ENCODE data around the gene PUDP.

DNA sequence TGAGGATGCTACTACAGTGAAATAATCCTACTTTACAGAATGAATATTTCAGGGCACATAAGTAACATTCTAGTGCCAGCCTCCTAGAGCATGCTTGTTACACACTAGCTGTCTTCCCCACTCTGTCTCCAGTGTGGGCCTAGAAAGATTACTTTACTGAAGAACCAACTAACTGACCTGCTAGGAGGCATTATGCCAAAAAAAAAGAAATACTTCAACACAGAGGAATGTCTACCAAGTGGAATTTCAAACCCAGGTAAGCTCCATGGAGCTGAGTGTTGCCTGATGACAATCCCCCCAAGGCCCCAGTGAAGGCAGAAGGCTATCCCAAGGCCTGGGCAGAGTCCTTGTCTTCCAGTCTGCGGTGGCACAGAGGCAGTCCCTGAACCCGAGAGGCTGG is 41.3 kb downstream of the PUDP start:
- TF ChIP-seq, protein P1, sequence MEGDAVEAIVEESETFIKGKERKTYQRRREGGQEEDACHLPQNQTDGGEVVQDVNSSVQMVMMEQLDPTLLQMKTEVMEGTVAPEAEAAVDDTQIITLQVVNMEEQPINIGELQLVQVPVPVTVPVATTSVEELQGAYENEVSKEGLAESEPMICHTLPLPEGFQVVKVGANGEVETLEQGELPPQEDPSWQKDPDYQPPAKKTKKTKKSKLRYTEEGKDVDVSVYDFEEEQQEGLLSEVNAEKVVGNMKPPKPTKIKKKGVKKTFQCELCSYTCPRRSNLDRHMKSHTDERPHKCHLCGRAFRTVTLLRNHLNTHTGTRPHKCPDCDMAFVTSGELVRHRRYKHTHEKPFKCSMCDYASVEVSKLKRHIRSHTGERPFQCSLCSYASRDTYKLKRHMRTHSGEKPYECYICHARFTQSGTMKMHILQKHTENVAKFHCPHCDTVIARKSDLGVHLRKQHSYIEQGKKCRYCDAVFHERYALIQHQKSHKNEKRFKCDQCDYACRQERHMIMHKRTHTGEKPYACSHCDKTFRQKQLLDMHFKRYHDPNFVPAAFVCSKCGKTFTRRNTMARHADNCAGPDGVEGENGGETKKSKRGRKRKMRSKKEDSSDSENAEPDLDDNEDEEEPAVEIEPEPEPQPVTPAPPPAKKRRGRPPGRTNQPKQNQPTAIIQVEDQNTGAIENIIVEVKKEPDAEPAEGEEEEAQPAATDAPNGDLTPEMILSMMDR (IDR thresholded peaks at IDR 0.05; ENCODE audit: low read depth, low read length, missing input control), result no peak
- TF ChIP-seq SP1 (IDR thresholded peaks at IDR 0.05) (no peak), GABPA (IDR thresholded peaks at IDR 0.05 in 1 of 2, conservative IDR thresholded peaks at IDR 0.05 in 1 of 2) (no peak), EGR1 (IDR thresholded peaks at IDR 0.05; ENCODE audit: low read depth in 2 of 2) (no peak), JUND (IDR thresholded peaks at IDR 0.05) (no peak), RAD21 (IDR thresholded peaks at IDR 0.05) (no peak), YY1 (IDR thresholded peaks at IDR 0.05) (no peak)
- TF ChIP-seq, protein P2, sequence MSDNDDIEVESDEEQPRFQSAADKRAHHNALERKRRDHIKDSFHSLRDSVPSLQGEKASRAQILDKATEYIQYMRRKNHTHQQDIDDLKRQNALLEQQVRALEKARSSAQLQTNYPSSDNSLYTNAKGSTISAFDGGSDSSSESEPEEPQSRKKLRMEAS (IDR thresholded peaks at IDR 0.05), result no peak
- TF ChIP-seq, protein P3, sequence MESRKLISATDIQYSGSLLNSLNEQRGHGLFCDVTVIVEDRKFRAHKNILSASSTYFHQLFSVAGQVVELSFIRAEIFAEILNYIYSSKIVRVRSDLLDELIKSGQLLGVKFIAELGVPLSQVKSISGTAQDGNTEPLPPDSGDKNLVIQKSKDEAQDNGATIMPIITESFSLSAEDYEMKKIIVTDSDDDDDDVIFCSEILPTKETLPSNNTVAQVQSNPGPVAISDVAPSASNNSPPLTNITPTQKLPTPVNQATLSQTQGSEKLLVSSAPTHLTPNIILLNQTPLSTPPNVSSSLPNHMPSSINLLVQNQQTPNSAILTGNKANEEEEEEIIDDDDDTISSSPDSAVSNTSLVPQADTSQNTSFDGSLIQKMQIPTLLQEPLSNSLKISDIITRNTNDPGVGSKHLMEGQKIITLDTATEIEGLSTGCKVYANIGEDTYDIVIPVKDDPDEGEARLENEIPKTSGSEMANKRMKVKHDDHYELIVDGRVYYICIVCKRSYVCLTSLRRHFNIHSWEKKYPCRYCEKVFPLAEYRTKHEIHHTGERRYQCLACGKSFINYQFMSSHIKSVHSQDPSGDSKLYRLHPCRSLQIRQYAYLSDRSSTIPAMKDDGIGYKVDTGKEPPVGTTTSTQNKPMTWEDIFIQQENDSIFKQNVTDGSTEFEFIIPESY (IDR thresholded peaks at IDR 0.05), result no peak

Measured in liver (tissue), 3 donors.